Measurements from ENCODE around the gene FLT3LG. TPM values are rescaled to one million over a fixed set of nuclear protein-coding genes. Genes with fewer than 3 reads are reported as not detected.
A peak's percentile ranks its signal among the peaks of the same experiment; 100 is the strongest.

FLT3LG gene
- 1 to 10 TPM; 1.2 to 4.1 TPM for total RNA-seq
- polyA plus RNA-seq (ENCODE audit: insufficient read length in 2 of 2) = 1 to 10 TPM; 4.8 to 5.2 TPM
- long read RNA-seq, donor 1, partial matches to known transcripts = 0 of 1 reads
- long read RNA-seq, donor 1, other reads (novel, unspliced or antisense) = 0 of 1 reads
- long read RNA-seq, donor 2 = 0 reads
- long read RNA-seq, donor 3 = 0 reads
- long read RNA-seq, donor 4, partial matches to known transcripts = 0 of 3 reads
- long read RNA-seq, donor 4, other reads (novel, unspliced or antisense) = 0 of 3 reads

GRCh38 chr19:49473868-49474541 is at the start of gene FLT3LG:
Gene FLT3LG (plus strand): TSS chr19:49474215. CDS start chr19:49474640, 425 bp downstream.
- no peaks in the 10 kb centered on the region for H3K9me3 ChIP-seq (ENCODE audit: control insufficient read depth, insufficient read depth, low read length)
- H3K4me1 ChIP-seq (ENCODE audit: control insufficient read depth, insufficient read depth, low read length) = peaks cover 27% of the 10 kb centered on the region
- 9% methylated on average over 31 of the region's 33 CpGs for WGBS (ENCODE audit: insufficient coverage)
- H3K36me3 ChIP-seq (ENCODE audit: control insufficient read depth, insufficient read depth, low read length) = peaks cover 10% of the 10 kb centered on the region
- H3K27ac ChIP-seq (ENCODE audit: low read depth, low read length) = peak within 1 kb of the TSS; percentile 61
- peak in 1 of 6 donors; percentile 74 for DNase-seq (ENCODE audit: low read depth in 4 of 6, low spot score in 6 of 6)
- H3K4me3 ChIP-seq (ENCODE audit: low read depth, low read length) = peak within 1 kb of the TSS; percentile 72
- peaks cover 2% of the 10 kb centered on the region for H3K27me3 ChIP-seq (ENCODE audit: control insufficient read depth, insufficient read depth, low read length)

- peaks cover 98% of the 10 kb centered on the region for H3K27me3 ChIP-seq (ENCODE audit: control insufficient read depth, insufficient read depth, low read length)
- no peak within 1 kb of the TSS for H3K27ac ChIP-seq (ENCODE audit: low read depth, low read length)
- H3K36me3 ChIP-seq (ENCODE audit: control insufficient read depth, insufficient read depth, low read length) = no peaks in the 10 kb centered on the region
- H3K4me3 ChIP-seq (ENCODE audit: low read depth, low read length) = no peak within 1 kb of the TSS
- no peak for DNase-seq (ENCODE audit: low read depth in 4 of 6, low spot score in 6 of 6)
- H3K4me1 ChIP-seq (ENCODE audit: control insufficient read depth, insufficient read depth, low read length) = peaks cover 42% of the 10 kb centered on the region
- H3K9me3 ChIP-seq (ENCODE audit: control insufficient read depth, insufficient read depth, low read length) = no peaks in the 10 kb centered on the region
- WGBS (ENCODE audit: insufficient coverage) = 38% methylated on average over 7 of the region's 7 CpGs
Measured at GRCh38 chr19:49425178-49425577, 48.8 kb upstream of the FLT3LG start, which contains the start of gene GFY. Gene GFY (plus strand): TSS chr19:49425388. CDS start chr19:49426431, 1,043 bp downstream.

GRCh38 chr19:49425922-49426592 is 48.0 kb upstream of the FLT3LG start:
- no peak for DNase-seq (ENCODE audit: low read depth in 4 of 6, low spot score in 6 of 6)
- Histone ChIP-seq H3K36me3 (ENCODE audit: control insufficient read depth, insufficient read depth, low read length) (no peaks in the 10 kb centered on the region), H3K27ac (ENCODE audit: low read depth, low read length) (no peak overlapping the region), H3K27me3 (ENCODE audit: control insufficient read depth, insufficient read depth, low read length) (peaks cover 98% of the 10 kb centered on the region), H3K4me3 (ENCODE audit: low read depth, low read length) (no peak overlapping the region), H3K4me1 (ENCODE audit: control insufficient read depth, insufficient read depth, low read length) (peaks cover 40% of the 10 kb centered on the region), H3K9me3 (ENCODE audit: control insufficient read depth, insufficient read depth, low read length) (no peaks in the 10 kb centered on the region)
- WGBS (ENCODE audit: insufficient coverage) = 2% methylated on average over 30 of the region's 30 CpGs

- 49% methylated on average over 10 of the region's 12 CpGs for WGBS (ENCODE audit: insufficient coverage)
Measured at GRCh38 chr19:49427339-49427738, 46.7 kb upstream of the FLT3LG start.

GRCh38 chr19:49427855-49428546 is 46.0 kb upstream of the FLT3LG start:
- Histone ChIP-seq H3K4me1 (ENCODE audit: control insufficient read depth, insufficient read depth, low read length) (peaks cover 28% of the 10 kb centered on the region), H3K4me3 (ENCODE audit: low read depth, low read length) (no peak overlapping the region), H3K9me3 (ENCODE audit: control insufficient read depth, insufficient read depth, low read length) (no peaks in the 10 kb centered on the region), H3K27me3 (ENCODE audit: control insufficient read depth, insufficient read depth, low read length) (peaks cover 100% of the 10 kb centered on the region), H3K27ac (ENCODE audit: low read depth, low read length) (no peak overlapping the region), H3K36me3 (ENCODE audit: control insufficient read depth, insufficient read depth, low read length) (no peaks in the 10 kb centered on the region)
- peak in 1 of 6 donors; percentile 31 for DNase-seq (ENCODE audit: low read depth in 4 of 6, low spot score in 6 of 6)
- WGBS (ENCODE audit: insufficient coverage) = 1% methylated on average over 45 of the region's 45 CpGs

More at GRCh38 chr19:49427339-49427738, 46.7 kb upstream of the FLT3LG start:
- no peak overlapping the region for H3K4me3 ChIP-seq (ENCODE audit: low read depth, low read length)
- H3K36me3 ChIP-seq (ENCODE audit: control insufficient read depth, insufficient read depth, low read length) = no peaks in the 10 kb centered on the region
- no peak for DNase-seq (ENCODE audit: low read depth in 4 of 6, low spot score in 6 of 6)
- H3K27ac ChIP-seq (ENCODE audit: low read depth, low read length) = no peak overlapping the region
- H3K9me3 ChIP-seq (ENCODE audit: control insufficient read depth, insufficient read depth, low read length) = no peaks in the 10 kb centered on the region
- H3K27me3 ChIP-seq (ENCODE audit: control insufficient read depth, insufficient read depth, low read length) = peaks cover 99% of the 10 kb centered on the region
- peaks cover 32% of the 10 kb centered on the region for H3K4me1 ChIP-seq (ENCODE audit: control insufficient read depth, insufficient read depth, low read length)

GRCh38 chr19:49428547-49429451 is 45.2 kb upstream of the FLT3LG start:
- 2% methylated on average over 29 of the region's 29 CpGs for WGBS (ENCODE audit: insufficient coverage)
- DNase-seq (ENCODE audit: low read depth in 4 of 6, low spot score in 6 of 6) = no peak

GRCh38 chr19:49430172-49430677 is 43.8 kb upstream of the FLT3LG start:
- no peak for DNase-seq (ENCODE audit: low read depth in 4 of 6, low spot score in 6 of 6)
- H3K4me1 ChIP-seq (ENCODE audit: control insufficient read depth, insufficient read depth, low read length) = peaks cover 25% of the 10 kb centered on the region
- 64% methylated on average over 9 of the region's 9 CpGs for WGBS (ENCODE audit: insufficient coverage)
- no peaks in the 10 kb centered on the region for H3K9me3 ChIP-seq (ENCODE audit: control insufficient read depth, insufficient read depth, low read length)
- H3K27ac ChIP-seq (ENCODE audit: low read depth, low read length) = no peak overlapping the region
- peaks cover 100% of the 10 kb centered on the region for H3K27me3 ChIP-seq (ENCODE audit: control insufficient read depth, insufficient read depth, low read length)
- H3K4me3 ChIP-seq (ENCODE audit: low read depth, low read length) = no peak overlapping the region
- H3K36me3 ChIP-seq (ENCODE audit: control insufficient read depth, insufficient read depth, low read length) = no peaks in the 10 kb centered on the region

More at GRCh38 chr19:49428547-49429451, 45.2 kb upstream of the FLT3LG start:
- Histone ChIP-seq H3K36me3 (ENCODE audit: control insufficient read depth, insufficient read depth, low read length) (no peaks in the 10 kb centered on the region), H3K9me3 (ENCODE audit: control insufficient read depth, insufficient read depth, low read length) (no peaks in the 10 kb centered on the region), H3K4me3 (ENCODE audit: low read depth, low read length) (no peak overlapping the region), H3K27ac (ENCODE audit: low read depth, low read length) (no peak overlapping the region), H3K4me1 (ENCODE audit: control insufficient read depth, insufficient read depth, low read length) (peaks cover 25% of the 10 kb centered on the region), H3K27me3 (ENCODE audit: control insufficient read depth, insufficient read depth, low read length) (peaks cover 100% of the 10 kb centered on the region)

- H3K27ac ChIP-seq (ENCODE audit: low read depth, low read length) = no peak overlapping the region
- peaks cover 100% of the 10 kb centered on the region for H3K27me3 ChIP-seq (ENCODE audit: control insufficient read depth, insufficient read depth, low read length)
- no peaks in the 10 kb centered on the region for H3K36me3 ChIP-seq (ENCODE audit: control insufficient read depth, insufficient read depth, low read length)
- H3K4me3 ChIP-seq (ENCODE audit: low read depth, low read length) = no peak overlapping the region
- no peak for DNase-seq (ENCODE audit: low read depth in 4 of 6, low spot score in 6 of 6)
- peaks cover 25% of the 10 kb centered on the region for H3K4me1 ChIP-seq (ENCODE audit: control insufficient read depth, insufficient read depth, low read length)
- 67% methylated on average over 28 of the region's 28 CpGs for WGBS (ENCODE audit: insufficient coverage)
- H3K9me3 ChIP-seq (ENCODE audit: control insufficient read depth, insufficient read depth, low read length) = no peaks in the 10 kb centered on the region
Measured at GRCh38 chr19:49430678-49431329, 43.2 kb upstream of the FLT3LG start.
